ENCODE measurements around the gene EEF1AKMT3. TPM values are rescaled to one million over a fixed set of nuclear protein-coding genes. Genes with fewer than 3 reads are reported as not detected.

EEF1AKMT3 gene
- polyA plus RNA-seq, 4 donors, result 0.22 to 7.1 (median 2.7) TPM

- FAIRE-seq, result no peak
- Histone ChIP-seq H3K4me3 (ENCODE audit: low read depth in 1 of 3, low read length in 3 of 3) (no peak overlapping the region), H3K27ac (ENCODE audit: low read depth in 1 of 3, low read length in 2 of 3) (no peak overlapping the region), H3K9me3 (ENCODE audit: control insufficient read depth in 2 of 2, insufficient read depth in 1 of 2, low read depth in 1 of 2, low read length in 1 of 2) (no peaks in the 10 kb centered on the region), H3K4me1 (ENCODE audit: control insufficient read depth in 3 of 3, insufficient read depth in 2 of 3, low read depth in 1 of 3, low read length in 2 of 3) (peaks cover 0 to 25% (median 11%) of the 10 kb centered on the region in 3 donors), H3K27me3 (ENCODE audit: control insufficient read depth in 3 of 3, insufficient read depth in 3 of 3, low read length in 3 of 3) (no peaks in the 10 kb centered on the region), H3K36me3 (ENCODE audit: control insufficient read depth in 3 of 3, insufficient read depth in 2 of 3, low read depth in 1 of 3, low read length in 3 of 3) (peaks cover 17 to 73% (median 29%) of the 10 kb centered on the region in 3 donors)
- DNase-seq, result no peak
- 67 to 80% (median 77%) methylated on average over 10 of the region's 10 CpGs for WGBS, 3 donors
These were observed 56.8 kb downstream of the EEF1AKMT3 start for GRCh38 chr12:57829025-57829777.

GRCh38 chr12:57830393-57830792 lies 58.0 kb downstream of the EEF1AKMT3 start:
- Histone ChIP-seq H3K9me3 (ENCODE audit: control insufficient read depth in 2 of 2, insufficient read depth in 1 of 2, low read depth in 1 of 2, low read length in 1 of 2) (no peaks in the 10 kb centered on the region), H3K27me3 (ENCODE audit: control insufficient read depth in 3 of 3, insufficient read depth in 3 of 3, low read length in 3 of 3) (no peaks in the 10 kb centered on the region), H3K36me3 (ENCODE audit: control insufficient read depth in 3 of 3, insufficient read depth in 2 of 3, low read depth in 1 of 3, low read length in 3 of 3) (peaks cover 10 to 68% (median 23%) of the 10 kb centered on the region in 3 donors), H3K4me3 (ENCODE audit: low read depth in 1 of 3, low read length in 3 of 3) (no peak overlapping the region), H3K27ac (ENCODE audit: low read depth in 1 of 3, low read length in 2 of 3) (no peak overlapping the region), H3K4me1 (ENCODE audit: control insufficient read depth in 3 of 3, insufficient read depth in 2 of 3, low read depth in 1 of 3, low read length in 2 of 3) (peaks cover 0 to 32% (median 17%) of the 10 kb centered on the region in 3 donors)
- FAIRE-seq, result no peak
- WGBS, 3 donors, result 87 to 92% (median 90%) methylated on average over 2 of the region's 2 CpGs
- DNase-seq, result no peak

Other genes starting within 250 kb of the EEF1AKMT3 start
- 10 to 100 TPM; 20.5 to 72.0 (median 36.5) TPM for gene MBD6, start 249.8 kb upstream of the EEF1AKMT3 start, polyA plus RNA-seq
- gene DCTN2, start 225.4 kb upstream of the EEF1AKMT3 start, polyA plus RNA-seq, result 100 to 1,000 TPM; 112 to 224 (median 145) TPM
- gene KIF5A, start 222.6 kb upstream of the EEF1AKMT3 start, polyA plus RNA-seq, result 1 to 10 TPM in 1 of 4 donors, under 1 TPM in 2, not detected in 1; 0.27 to 8.4 (median 0.83) TPM
- gene PIP4K2C, start 181.4 kb upstream of the EEF1AKMT3 start, polyA plus RNA-seq, result 10 to 100 TPM; 16.1 to 26.4 (median 17.8) TPM
- 10 to 100 TPM in 1 of 4 donors, 1 to 10 TPM in 2, not detected in 1; 5.4 to 12.5 (median 9.9) TPM for gene DTX3, start 167.8 kb upstream of the EEF1AKMT3 start, polyA plus RNA-seq
- 10 to 100 TPM in 1 of 4 donors, 1 to 10 TPM in 2, not detected in 1; 4.6 to 11.8 (median 6.0) TPM for gene ARHGEF25, start 161.2 kb upstream of the EEF1AKMT3 start, polyA plus RNA-seq
- 1 to 10 TPM in 1 of 4 donors, under 1 TPM in 2, not detected in 1; 0.27 to 2.1 (median 0.95) TPM for gene B4GALNT1, start 139.4 kb upstream of the EEF1AKMT3 start, polyA plus RNA-seq
- 100 to 1,000 TPM; 148 to 307 (median 200) TPM for gene OS9, start 78.5 kb upstream of the EEF1AKMT3 start, polyA plus RNA-seq
- gene AGAP2, start 33.9 kb upstream of the EEF1AKMT3 start, polyA plus RNA-seq, result 1 to 10 TPM in 2 of 4 donors, under 1 TPM in 2; 0.67 to 1.8 (median 0.92) TPM
- 10 to 100 TPM; 13.2 to 62.8 (median 24.5) TPM for gene TSPAN31, start 27.6 kb upstream of the EEF1AKMT3 start, polyA plus RNA-seq
- gene CDK4, start 20.3 kb upstream of the EEF1AKMT3 start, polyA plus RNA-seq, result 100 to 1,000 TPM in 1 of 4 donors, 10 to 100 TPM in 3; 13.2 to 225 (median 70.2) TPM
- gene MARCHF9, start 17.5 kb upstream of the EEF1AKMT3 start, polyA plus RNA-seq, result 10 to 100 TPM in 2 of 4 donors, 1 to 10 TPM in 2; 8.4 to 29.2 (median 11.4) TPM
- 1 to 10 TPM in 3 of 4 donors, under 1 TPM in 1; 0.27 to 1.7 (median 1.2) TPM for gene CYP27B1, start 5.5 kb upstream of the EEF1AKMT3 start, polyA plus RNA-seq
- gene METTL1, start 509 bp upstream of the EEF1AKMT3 start, polyA plus RNA-seq, result 10 to 100 TPM in 2 of 4 donors, 1 to 10 TPM in 2; 2.2 to 21.9 (median 11.6) TPM
- gene TSFM, start 10.2 kb downstream of the EEF1AKMT3 start, polyA plus RNA-seq, result 10 to 100 TPM; 22.4 to 52.4 (median 35.4) TPM
- 10 to 100 TPM in 3 of 4 donors, 1 to 10 TPM in 1; 8.2 to 16.5 (median 14.8) TPM for gene AVIL, start 46.1 kb downstream of the EEF1AKMT3 start, polyA plus RNA-seq
- 100 to 1,000 TPM in 1 of 4 donors, 10 to 100 TPM in 3; 35.1 to 143 (median 51.8) TPM for gene CTDSP2, start 74.1 kb downstream of the EEF1AKMT3 start, polyA plus RNA-seq
- 10 to 100 TPM in 2 of 4 donors, 1 to 10 TPM in 2; 5.4 to 15.4 (median 9.8) TPM for gene ATP23, start 169.0 kb downstream of the EEF1AKMT3 start, polyA plus RNA-seq

All from small intestine (tissue), 7 donors.